AG10803 (cell line): ENCODE results near the gene IKZF3.

ENCODE experiments used
- DNase-seq: peaks from one replicate; pipeline ENCODE4 v3.0.0; 2010; ENCODE audit warnings: low read depth
- H3K4me3 ChIP-seq: 2 replicates; pipeline ENCODE4 v1.5.1; 2011; ENCODE audit warnings: mild to moderate bottlenecking, low read length, control low read depth
- CTCF ChIP-seq: conservative IDR thresholded peaks from 2 replicates; pipeline ENCODE4 v1.5.1; 2011; ENCODE audit warnings: mild to moderate bottlenecking, low read length, control low read depth, inconsistent platforms

Gene IKZF3

GRCh38 chr17:39719563-39720355 is 144.4 kb downstream of the IKZF3 start:
- TF ChIP-seq CTCF: no peak
- no peak for DNase-seq
- no peak overlapping the region for H3K4me3 ChIP-seq

- no peak for TF ChIP-seq CTCF
- H3K4me3 ChIP-seq: no peak overlapping the region
- no peak for DNase-seq
These were observed 146.5 kb downstream of the IKZF3 start for GRCh38 chr17:39717660-39718059.

- no peak overlapping the region for H3K4me3 ChIP-seq
- DNase-seq: no peak
- no peak for TF ChIP-seq CTCF
These were observed 147.1 kb downstream of the IKZF3 start for GRCh38 chr17:39716879-39717536.

GRCh38 chr17:39716073-39716818 is 147.9 kb downstream of the IKZF3 start:
- DNase-seq: no peak
- TF ChIP-seq CTCF: no peak
- H3K4me3 ChIP-seq: no peak overlapping the region

GRCh38 chr17:39715375-39716072 is 148.6 kb downstream of the IKZF3 start:
- no peak for DNase-seq
- H3K4me3 ChIP-seq: no peak overlapping the region
- no peak for TF ChIP-seq CTCF

GRCh38 chr17:39714234-39714633 is 149.9 kb downstream of the IKZF3 start:
- TF ChIP-seq CTCF: no peak
- no peak for DNase-seq
- no peak overlapping the region for H3K4me3 ChIP-seq
